GM12865 (cell line): Measurements from ENCODE around the gene BIRC7.
"Not testable (repeated sequence)": the region's sequence is repeated elsewhere in the genome, so short reads cannot be mapped to it uniquely, and the experiment has no call there.

Source experiments
- DNase-seq: peaks from one replicate; pipeline ENCODE4 v3.0.0; 2010; ENCODE audit warnings: low read depth
- H3K4me3 ChIP-seq: 2 replicates; pipeline ENCODE4 v1.5.1; 2011; ENCODE audit warnings: mild to moderate bottlenecking, low read depth, low read length, control low read depth
- TF ChIP-seq, protein P1 (sequence below): IDR thresholded peaks from 2 replicates; pipeline ENCODE4 v1.5.1; 2011; ENCODE audit warnings: low read length, control low read depth, low read depth, inconsistent platforms; ENCODE audit not compliant: insufficient read depth; ENCODE audit errors: missing control alignments

The BIRC7 gene

DNA sequence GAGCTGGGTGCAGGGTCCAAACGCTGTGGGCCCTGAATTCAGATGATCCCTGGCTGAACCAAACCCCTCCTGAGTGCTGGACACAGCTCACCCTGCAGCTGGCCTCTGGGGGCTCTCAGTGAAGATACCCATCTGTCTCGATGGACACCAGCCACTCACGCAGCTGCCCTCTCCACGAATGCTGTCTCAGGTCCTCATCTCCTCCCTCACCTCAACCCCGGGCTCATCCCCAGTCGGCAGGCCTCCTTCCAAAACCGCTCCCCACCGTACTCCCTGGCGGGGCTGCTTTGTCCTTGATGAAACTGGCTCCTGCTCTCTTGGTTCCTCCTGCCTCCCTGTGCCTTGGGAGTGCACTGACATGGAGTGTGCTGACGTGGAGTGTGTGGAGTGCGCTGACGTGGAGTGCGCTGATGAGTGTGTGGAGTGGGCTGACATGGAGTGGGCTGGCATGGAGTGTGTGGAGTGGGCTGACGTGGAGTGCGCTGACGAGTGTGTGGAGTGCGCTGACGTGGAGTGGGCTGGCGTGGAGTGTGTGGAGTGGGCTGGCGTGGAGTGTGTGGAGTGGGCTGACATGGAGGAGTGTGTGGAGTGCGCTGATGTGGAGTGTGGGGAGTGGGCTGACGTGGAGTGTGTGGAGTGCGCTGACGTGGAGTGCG is 15.7 kb upstream of the BIRC7 start:
- H3K4me3 ChIP-seq = no peak overlapping the region

DNA sequence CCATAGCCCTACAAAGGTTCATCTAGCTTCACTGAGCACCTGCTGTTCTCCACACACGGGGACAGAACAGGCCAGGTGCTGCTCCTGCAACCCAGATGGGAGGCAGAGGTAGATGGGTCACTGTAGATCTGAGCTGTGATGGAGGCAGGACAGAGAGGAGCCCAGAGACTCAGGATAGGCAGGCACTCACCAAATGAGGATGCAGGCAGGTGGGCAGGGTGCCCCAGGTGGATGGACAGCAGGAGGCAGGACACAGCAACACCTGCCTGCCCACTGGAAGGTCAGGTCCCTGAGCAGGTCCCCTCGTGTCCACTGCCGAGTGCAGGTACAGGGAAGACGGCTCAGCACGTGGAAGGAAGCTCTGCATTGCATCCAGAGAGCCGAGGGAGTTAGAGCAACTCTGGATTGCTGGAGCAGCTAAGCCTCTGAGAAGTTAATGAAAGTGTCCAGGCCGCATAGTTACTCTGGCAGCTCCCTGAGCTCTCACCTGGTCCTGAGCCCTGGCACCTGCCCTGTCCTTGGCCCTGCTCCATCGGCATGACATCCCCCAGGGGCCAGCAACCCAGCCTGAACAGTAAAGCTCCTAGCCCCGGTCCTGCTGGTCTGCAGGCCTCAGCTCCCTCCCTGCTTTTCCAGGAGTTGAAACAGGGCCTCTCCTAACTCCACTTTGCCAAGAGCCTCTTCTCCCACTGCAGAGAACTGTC is 14.9 kb upstream of the BIRC7 start:
- H3K4me3 ChIP-seq = no peak overlapping the region
- no peak for DNase-seq
- TF ChIP-seq, protein P1, sequence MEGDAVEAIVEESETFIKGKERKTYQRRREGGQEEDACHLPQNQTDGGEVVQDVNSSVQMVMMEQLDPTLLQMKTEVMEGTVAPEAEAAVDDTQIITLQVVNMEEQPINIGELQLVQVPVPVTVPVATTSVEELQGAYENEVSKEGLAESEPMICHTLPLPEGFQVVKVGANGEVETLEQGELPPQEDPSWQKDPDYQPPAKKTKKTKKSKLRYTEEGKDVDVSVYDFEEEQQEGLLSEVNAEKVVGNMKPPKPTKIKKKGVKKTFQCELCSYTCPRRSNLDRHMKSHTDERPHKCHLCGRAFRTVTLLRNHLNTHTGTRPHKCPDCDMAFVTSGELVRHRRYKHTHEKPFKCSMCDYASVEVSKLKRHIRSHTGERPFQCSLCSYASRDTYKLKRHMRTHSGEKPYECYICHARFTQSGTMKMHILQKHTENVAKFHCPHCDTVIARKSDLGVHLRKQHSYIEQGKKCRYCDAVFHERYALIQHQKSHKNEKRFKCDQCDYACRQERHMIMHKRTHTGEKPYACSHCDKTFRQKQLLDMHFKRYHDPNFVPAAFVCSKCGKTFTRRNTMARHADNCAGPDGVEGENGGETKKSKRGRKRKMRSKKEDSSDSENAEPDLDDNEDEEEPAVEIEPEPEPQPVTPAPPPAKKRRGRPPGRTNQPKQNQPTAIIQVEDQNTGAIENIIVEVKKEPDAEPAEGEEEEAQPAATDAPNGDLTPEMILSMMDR = no peak

More for the DNA sequence above, 15.7 kb upstream of the BIRC7 start:
- no peak for DNase-seq
- TF ChIP-seq, protein P1 = no peak

DNA sequence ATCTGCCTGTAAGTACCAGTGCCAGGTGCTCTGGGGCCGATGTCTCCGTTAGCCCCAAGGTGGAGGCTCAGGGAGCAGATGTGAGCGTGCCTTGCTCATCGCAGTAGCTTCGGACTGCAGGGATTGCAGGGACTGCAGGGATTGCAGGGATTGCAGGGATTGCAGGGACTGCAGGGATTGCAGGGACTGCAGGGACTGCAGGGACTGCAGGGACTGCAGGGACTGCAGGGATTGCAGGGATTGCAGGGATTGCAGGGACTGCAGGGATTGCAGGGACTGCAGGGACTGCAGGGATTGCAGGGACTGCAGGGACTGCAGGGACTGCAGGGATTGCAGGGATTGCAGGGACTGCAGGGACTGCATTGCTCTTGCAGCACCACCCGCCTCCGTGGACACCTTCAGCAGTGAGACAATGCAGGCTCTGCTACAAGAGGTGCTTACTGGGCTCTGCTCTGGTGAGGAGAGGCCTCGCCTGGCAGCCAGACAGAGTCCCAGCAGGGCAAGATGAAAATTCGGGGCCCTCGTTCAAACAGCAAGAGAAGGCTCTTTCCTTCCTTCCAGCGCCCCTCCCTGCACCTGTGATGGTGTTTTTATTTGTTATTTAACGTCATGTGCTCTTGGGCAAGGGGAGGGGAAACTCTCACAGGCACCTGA is 14.2 kb upstream of the BIRC7 start:
- not testable (repeated sequence) for DNase-seq, H3K4me3 ChIP-seq

DNA sequence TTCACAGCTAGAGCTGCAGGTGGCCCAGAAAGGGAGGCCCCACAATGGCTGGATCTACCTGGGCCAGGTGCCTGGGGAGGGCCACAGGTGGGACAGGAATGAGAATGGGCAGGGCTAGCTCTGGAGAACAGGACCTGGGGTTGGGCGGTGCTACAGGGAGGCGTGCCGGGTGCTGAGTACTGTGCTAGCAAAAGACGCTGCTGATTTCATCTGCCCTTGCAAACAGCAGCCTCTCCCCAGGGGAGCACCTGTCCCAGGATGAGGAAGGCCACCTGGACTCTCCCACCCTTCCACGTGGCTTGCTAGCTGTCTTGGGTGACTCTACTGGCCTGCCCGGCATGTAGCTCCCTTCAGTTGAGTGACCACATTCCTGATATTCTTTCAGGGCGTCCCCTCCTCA is 13.2 kb upstream of the BIRC7 start:
- TF ChIP-seq, protein P1 = no peak
- DNase-seq = no peak
- H3K4me3 ChIP-seq = no peak overlapping the region

DNA sequence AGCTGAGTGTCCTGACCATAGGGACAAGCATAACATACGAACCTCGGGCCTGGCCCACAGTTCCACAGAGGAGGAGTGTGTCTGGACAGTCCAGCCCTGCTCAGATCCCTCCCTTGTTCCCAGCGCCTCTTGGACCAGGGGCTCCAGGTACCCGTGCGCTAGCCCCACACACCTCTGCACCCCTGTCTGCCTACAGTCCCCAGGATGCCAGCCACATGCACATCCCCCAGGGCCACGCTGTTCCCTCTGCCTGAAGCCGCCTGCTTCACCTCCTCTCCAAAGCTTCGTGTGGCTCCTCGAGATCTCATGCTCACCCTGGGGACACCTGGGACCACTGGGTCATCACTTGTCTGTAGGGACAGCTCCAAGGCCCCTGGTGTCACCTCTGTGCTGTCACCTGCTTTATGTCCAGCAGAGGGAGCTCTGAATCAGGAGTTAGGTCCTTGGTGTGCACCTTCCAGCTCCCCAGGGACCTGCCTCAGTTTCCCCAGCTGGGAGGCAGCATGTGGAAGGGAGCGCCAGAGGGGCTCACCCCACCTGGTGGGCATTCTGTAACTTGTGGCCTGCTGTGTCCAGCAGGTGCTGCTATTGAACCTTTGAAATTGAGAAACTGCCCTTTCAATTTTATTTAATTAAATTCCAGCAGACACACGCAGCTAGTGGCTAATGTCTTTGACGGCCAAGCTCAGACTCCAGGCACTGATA is 12.4 kb upstream of the BIRC7 start:
- H3K4me3 ChIP-seq = no peak overlapping the region
- DNase-seq = peak; percentile 48
- TF ChIP-seq, protein P1 = peak; percentile 80

DNA sequence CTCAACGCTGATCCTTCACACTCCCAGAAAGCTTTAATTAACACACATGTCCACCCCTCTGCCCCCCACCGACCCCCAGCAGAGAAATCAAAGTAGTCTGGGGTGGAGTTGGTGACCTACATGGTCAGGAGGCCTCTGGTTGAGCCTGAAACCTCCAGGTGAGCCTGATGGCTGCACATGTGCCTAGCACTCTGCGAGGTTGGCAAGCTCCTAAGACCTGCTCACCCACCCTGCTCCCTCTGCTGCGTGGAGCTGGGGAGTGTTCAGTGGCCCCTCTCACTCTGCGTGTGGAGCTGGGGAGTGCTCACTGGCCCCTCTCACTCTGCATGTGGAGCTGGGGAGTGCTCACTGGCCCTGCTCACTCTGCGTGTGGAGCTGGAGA is 11.9 kb upstream of the BIRC7 start:
- H3K4me3 ChIP-seq = no peak overlapping the region
- TF ChIP-seq, protein P1 = no peak
- DNase-seq = no peak
